Peyer's patch (tissue), 4 donors: ENCODE measurements around the gene MAN1A1.

Source experiments
- CTCF ChIP-seq, 6 experiments: fragments of 450-650 bp in 4 of 6; fragments of 200-600 bp in 2 of 6; sonication (generic) in 1 of 6; IDR thresholded peaks; one replicate each; pipeline ENCODE4 v1.5.1; 2017 to 2019; ENCODE audit warnings: antibody characterized with exemption in 6 of 6, mild to moderate bottlenecking in 3 of 6, moderate library complexity in 1 of 6
- POLR2A ChIP-seq, 2 donors: fragments of 450-650 bp; IDR thresholded peaks; one replicate each; pipeline ENCODE4 v1.5.1; 2017; ENCODE audit warnings: antibody characterized with exemption in 2 of 2, mild to moderate bottlenecking in 2 of 2, moderate library complexity in 2 of 2

GRCh38 chr6:119385994-119386393, 36.4 kb upstream of the MAN1A1 start:
- TF ChIP-seq CTCF (IDR thresholded peaks at IDR 0.05) (no peak), POLR2A (IDR thresholded peaks at IDR 0.05) (no peak)
